DMS153 (cell line): Measurements from ENCODE around the gene P3H2.

Experiments used
- DNase-seq: peaks from one replicate; lab custom pipeline; 2025; lab: John Stamatoyannopoulos, UW

The P3H2 gene

DNA sequence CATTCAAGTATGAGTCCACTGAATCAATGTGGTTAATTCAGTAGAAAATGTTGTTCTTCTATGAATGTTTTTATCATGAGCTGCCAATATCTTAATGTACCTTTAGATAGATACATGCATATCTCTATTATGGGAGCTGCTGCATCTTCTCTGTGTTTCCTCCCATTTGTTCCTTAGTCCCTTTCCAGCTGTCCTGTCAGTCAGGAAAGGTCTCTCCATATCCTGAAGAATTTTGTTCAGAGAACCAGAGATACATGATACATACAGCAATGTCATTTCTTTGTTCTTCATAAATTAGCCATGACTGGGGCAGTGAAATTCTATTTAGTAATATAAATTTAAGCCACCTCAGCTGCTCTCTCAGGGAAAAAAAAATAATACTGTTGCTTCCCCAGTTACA is 103.7 kb downstream of the P3H2 start:
- no peak for DNase-seq

DNA sequence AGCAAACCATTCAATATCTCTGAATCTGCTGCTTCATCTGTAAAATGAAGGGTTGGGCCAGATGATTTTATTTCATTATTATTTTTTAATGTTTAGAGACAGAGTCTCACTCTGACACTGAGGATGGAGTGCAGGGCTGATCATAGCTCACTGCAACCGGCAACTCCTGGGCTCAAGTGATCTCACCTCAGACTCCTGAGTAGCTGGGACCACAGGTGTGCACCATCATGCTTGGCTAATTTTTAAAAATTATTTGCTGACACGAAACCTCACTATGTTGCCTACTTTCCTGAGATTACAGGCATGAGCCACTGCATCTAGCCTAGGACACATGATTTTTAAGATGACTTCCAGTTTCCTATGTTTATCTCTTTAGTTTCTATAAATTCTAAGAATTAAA is 105.8 kb downstream of the P3H2 start:
- DNase-seq: no peak

DNA sequence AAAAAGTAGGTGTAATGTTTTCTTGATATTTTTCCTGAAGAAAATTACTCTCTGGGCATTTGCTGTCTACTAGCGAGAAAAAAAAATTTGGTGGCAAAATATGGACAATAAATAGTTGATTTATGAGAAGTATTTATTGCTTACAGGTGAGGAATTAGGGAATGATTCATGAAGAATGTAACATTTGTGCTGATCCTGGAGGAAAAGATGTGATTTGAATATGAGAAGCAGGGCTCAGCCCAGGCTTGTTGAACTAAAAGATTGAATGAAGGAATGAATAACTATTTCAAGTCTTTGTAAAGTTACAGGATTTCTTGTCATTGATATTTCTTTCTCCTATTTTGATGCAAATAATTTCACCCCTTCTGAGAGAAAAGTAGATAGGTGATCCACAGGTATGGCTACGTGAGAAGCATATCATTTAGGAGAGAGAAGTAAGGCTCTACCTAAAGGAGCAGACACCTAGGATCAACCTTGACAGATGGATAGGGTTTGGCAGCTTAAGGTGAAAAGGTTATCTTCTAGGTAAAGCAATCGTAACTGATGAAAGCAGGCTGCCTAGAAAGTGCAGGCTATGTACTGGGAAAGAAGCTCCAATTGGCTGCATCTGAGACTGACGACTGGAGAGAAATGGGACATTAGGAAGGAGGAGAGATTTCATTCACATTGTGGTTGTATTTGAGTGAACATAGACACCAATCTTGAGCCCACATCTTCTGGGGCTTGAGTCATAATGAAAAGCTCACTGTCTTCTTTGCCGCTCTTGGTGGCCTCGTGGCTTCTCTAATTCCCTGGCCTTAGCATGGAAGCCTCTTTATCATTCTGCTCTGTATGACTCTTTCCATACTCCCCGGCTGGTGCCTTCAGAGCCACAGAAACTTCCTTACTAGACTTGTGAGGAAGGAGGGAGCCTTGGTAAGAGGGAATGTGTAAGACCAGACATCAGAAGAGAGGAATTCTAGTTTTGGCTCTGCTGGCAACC is 106.5 kb downstream of the P3H2 start:
- DNase-seq: no peak

DNA sequence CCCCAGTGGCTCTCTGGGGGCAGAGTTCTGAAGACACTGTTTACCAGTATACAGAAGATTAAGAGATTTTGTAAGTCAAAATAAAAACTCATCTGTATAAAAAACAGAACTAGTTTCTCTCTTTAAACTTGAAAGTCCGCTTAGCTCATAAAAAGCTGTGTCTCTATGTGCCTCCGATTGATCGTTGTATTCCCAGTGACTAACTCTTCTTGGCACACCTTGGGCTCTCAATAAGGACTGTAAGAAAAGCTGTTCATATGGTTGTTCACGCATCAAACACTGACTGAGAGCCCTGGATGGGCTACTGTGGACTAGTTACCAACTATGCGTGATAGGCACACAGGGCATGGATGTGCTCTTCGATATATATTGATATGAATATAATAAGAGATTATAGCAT is 107.9 kb downstream of the P3H2 start:
- no peak for DNase-seq

DNA sequence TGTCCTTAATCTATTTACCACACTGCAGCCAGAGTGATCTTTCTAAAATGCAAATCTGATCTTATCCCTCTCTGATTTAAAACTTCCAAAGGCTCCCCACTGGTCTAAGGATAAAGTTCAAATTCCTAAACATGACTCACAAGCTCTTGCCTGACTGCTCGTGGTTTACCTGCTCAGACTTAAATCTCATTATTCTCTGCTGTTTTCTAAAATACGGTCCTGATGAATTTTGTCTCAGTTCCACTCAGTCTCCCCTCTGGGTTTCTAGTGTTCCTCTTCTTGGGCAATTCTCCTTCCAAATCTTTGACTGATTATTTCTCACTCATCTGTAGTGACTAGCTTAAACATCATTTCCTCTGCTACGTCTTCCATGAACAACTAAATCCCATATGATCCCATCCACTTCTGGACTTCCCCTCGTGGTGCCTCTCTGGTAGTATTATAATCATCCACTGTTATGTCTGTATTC is 108.3 kb downstream of the P3H2 start:
- DNase-seq: no peak

DNA sequence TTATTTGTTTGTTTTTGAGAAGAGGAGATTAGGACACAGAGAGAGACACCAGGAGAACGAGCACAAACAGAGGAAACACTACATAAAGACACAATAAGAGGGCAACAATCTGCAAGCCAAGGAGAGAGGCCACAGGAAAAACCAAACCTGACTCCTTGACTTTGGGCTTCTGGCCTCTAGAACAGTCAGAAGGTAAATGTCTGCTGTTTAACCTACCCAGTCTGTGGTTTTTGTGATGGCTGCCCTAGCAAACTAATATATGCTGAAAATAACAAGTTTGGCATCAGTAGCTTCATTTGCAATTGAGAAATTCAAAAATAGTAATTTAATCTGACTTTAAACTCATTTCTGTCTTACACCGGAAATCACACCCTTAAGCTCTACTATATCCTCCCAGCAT is 110.2 kb downstream of the P3H2 start:
- DNase-seq: no peak

DNA sequence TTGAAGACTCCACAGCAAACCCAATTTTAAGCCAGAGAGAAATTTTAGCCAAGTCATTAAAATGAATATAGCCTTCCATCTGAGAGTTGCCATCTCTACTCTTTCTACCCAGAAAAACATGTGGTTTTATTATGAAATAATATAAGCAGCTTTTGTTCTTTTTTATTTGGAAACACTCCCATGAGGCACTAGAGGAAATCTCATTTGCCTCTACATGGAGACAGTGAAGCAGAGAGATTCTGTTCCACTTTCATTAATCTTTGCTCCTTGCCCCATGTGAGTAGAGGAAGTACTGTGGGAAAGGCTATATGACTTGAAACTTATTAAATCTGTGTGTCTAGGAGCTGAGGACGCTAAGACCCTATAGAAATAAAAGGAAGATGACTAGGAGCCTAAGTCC is 111.1 kb downstream of the P3H2 start:
- no peak for DNase-seq

DNA sequence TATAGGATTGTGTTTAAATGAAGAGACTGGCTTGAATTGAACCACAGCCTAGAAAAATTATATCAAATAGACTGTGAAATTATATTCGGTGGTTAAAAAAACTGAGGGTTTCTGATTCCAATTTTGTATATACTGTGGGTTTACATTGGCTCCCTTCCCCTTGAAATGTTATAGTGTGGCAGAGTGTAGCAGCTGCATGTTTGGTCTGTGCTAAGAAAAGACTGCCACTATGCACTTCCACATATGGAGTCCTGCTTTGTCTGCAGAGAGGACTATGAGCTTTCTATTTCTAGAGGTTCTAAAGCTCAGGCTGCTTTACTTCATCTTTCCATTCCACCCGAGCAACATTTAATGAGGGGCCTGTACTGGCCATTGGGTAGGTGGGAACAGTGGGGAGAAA is 112.3 kb downstream of the P3H2 start:
- DNase-seq: no peak

DNA sequence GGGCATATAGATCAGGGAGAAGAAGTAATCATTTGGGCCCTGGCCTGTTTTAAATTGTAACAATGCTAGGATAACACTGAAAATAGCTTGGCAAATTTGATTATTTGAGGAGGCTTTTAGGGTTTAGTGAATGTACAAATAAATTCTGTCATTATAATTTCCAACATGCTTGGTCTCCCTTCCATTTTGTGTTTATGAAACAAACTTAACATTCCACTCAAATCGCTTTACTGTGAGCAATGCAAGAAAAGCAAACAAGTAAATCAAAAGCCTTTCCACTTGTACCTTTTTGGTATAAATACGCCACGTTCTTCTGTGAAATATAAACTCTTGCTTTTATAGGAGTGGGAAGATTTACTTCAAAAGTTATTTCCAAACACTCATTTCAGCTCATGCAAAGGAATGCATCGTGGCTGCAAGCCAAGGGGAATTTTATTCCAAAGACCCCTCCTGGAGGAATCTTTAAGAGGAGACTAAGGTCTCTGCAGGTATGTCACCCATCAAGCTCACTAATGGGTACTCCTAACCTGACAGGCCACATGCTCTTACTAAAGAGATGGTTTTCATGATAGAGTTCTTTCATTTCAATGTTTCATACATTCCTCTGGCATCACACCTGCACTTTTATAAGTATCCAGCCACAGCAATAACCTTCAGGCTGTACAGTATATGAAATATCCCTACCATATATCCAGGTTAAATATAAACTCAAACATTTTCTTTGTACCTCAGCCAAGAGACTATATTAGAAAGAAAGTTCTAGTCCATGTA is 115.2 kb downstream of the P3H2 start:
- no peak for DNase-seq

DNA sequence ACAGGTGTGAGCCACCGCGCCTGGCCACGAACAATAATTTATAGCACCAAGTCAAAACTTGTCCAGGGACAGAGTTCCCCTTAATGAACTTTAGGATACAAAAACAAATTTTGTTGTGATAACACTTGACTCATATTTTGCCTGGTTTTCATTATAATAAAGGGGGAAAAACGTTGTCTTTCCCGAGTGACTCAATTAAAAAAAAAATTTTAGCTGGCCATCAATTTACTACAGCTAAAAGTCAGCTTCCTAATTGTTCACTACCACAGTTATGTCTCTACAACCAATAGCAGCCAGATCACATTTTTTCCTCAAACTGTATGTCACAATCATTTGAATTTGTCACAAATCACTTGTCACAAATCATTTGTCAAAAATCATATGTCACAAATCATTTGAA is 116.0 kb downstream of the P3H2 start:
- no peak for DNase-seq

DNA sequence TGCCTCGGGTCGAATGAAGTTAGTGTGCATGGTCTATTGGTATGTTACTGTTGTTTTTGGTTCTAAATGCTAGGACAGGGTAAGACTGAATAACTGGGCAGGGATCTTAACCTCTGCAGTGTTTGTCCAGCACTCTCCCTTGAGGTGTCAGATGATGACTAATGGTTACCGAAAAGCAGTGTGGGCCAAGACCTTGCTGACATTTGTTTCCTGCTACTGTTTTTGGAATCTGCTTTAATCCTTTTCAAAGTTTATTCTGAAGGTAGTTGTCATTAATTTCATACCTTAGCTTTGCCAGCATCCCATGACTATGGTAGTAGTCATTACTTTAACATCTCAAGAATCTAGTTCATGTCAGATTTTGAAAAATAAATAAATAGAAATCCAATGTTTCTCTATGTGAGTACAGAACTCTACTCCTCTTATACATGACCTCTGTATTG is 117.0 kb downstream of the P3H2 start:
- DNase-seq: no peak

DNA sequence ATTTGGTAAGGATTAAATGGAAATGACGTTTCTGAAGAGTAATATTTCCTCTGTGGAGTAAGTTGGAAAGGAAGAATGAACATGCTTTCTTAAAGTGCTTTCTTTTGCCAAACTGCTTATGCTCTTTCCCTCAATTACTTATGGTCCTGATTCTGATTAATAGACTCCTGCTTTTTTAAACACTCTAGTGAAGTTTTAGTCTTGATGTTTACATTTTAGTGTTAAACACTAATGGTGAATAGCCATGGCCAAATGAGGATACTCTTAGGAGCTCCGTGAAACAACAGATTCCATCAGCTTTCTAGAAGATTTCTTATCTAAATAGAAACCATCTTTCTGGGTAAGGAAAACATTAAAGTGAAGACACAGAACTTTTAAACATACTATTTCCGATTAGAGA is 117.6 kb downstream of the P3H2 start:
- DNase-seq: no peak

DNA sequence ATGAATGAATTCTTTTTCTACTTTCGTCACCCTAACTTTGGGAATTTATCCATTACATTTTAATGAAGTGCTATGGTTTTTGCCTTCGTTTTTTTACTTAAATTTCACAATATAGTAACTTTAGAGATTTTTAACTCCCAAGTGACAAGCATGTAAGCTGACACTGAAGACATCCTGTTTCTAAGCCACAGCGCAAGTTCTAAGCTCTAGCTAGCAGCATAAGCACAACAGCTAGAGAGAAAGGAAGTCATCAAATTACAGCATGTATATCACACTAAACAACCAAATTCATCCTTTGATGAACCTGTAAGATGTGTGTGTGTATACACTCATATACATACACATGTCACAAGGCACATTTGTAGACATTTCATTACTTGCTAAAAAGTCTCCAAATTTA is 119.3 kb downstream of the P3H2 start:
- no peak for DNase-seq

DNA sequence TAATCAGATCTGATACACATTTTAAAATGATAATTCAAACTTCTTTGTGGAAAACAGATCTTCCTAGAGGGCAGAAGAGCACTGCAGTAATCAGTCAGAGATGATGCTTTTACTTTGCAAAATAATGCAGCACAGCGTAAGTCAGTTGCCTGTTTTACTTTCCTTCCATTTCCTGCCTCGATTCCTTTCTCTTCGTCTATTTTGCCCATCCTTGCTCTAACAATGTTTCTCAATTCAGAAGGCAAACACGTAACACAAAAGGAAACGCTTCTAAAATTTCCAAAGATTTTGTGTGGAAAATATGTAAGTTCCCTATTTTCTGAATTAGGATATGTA is 119.9 kb downstream of the P3H2 start:
- no peak for DNase-seq

DNA sequence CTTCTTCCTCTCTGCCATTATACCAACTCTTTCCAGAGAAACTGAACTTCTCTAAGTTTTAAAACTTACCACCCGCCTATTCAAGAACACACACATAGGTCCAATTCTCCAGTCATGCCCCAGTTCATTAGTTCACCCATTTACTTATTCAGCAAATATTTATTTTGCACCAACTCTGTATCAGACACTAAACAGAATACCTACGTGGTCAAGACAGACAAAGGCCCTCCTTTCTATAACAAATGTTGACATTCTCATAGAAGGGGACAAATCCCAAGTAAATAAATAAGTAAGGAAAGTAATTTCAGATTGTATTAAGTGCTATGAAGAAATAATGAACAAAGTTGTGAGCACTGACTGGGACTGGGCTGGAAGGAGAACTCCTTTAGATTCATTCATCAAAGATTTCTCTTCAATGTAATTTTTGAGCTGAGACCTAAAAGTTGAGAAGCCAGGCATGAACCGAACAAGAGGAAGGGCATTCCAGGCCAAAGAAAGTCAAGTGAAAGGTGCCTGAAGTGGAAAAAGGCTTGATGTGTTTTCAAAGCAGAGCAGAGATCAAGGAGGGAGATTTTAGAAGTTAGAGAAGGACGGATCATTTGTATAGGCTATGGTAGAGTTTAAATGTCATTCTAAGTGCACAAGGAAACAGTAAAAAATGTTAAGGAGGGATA is 120.4 kb downstream of the P3H2 start:
- DNase-seq: no peak

DNA sequence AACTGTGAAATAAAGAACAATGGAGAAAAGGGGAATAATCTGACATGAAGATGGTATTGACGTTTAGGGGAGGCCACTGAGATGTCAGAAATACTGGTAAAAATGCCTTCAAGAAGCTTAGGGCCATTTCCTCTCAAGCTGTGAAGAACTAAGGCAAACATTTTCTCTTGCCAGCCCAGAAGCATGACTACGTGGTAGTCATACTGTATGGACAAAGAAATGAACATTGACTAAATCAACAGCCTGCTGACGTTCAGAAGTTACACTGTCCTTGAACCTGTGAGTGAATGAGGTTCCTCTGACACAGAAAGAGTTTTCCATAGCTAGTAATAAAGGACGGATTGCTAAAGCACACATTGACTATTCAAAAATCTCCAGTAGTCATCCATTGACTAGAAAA is 121.0 kb downstream of the P3H2 start:
- no peak for DNase-seq

DNA sequence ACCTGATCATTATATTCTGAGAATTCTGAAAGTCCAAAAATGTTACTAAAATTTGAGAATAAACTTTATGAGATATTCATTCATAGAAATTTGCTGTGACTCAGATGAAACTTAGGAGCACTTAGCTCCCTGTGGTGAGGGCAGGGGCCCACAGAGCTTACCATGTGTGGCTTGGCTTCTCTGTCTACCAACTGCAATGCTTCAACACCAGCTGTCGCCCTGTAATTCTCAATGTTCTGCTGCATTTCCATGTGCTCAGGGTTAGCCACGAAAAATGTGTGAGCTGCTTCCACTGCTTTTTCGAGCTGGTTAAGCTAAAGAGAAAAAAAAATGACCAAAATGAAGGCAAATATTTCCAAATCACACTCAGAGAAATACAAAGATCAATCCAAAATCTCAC is 125.6 kb downstream of the P3H2 start:
- no peak for DNase-seq

DNA sequence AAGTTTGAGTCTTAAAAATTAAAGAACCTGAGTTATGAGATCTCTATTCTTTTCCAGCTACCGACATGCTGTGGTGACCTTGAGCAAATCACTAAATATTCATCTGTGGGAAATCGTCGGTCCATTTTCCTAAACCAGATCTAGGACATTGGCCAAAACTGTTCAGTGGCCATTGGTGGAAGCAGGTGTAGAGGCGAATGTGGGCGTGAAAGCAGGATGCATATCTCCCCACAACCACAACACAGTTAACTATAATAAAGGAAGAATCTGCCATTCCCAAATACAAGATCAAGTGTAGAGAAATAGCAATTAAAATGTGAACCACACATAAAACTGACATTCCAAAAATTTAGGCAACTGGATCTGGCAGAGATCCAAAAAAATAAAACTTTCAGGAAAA is 129.9 kb downstream of the P3H2 start:
- DNase-seq: no peak

DNA sequence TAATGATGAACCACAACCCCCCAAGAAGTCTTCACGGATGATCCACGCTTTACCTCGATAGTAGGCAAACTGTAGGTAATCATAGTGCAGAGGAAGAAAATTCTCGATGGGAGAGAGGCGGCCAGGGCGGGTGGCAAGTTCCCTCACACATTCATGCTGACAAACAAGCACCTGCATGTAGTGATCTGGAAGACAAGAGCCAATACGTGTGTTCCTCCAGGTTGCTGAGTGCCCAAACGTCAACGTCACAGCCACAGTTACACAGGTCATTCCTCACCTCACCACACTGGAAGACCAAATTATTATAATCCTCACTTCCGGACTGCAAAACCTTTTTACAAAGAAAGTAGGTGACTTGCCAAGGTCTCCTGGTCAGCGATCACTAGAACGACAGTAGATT is 131.8 kb downstream of the P3H2 start:
- no peak for DNase-seq

DNA sequence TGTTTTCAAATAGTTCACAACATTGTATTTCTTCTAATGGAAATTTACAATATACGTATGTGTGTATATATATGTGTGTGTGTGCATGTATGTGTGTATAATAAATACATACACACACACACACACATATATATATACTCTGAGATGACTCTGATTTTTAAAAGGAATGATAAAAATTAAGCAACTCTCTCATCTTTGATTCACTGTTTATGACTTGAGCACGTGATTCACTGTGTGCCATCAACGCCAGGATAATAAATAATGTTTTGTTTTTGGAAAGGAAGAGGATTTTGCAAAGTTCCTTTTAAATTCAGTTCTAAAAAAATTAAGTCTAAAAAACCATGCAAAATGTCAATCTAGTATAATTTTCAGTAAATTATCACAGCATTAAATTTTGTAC is 132.4 kb downstream of the P3H2 start:
- no peak for DNase-seq

DNA sequence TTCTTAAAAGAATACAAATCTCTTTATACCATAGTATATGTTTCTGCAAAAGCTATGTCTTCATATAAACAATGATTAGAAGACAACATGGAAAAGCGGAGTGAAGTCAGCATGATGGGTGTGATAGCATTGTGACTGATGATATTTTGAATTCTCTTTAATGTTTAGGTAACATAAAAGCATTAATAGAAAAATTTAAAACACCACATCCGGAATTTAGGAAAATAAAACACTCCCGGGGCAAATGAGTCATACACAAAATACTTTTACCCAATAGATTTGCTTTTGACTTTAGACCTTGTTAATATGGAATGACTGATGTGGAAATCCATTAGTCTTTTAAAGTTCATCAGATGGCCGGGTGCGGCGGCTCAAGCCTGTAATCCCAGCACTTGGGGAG is 134.7 kb downstream of the P3H2 start:
- DNase-seq: no peak

DNA sequence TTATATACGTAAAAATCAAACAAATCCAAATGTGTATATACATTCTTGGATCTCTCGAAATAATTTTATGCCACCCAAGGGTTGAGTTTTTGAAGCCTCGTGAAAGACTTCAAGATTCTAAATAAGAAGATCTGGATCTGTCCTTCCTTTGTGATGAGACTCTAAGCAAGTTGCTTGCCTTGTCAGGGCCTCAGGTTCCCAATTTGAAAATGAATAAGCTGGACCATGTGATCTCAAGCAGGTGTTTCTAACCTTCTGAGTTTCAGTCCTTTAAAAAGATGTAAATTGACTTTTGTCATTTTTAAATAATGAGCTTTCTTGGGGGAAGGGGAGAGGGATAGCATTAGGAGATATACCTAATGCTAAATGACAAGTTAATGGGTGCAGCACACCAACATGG is 137.1 kb downstream of the P3H2 start:
- DNase-seq: no peak
